Measurements from ENCODE around the gene ITGB2.

Gene ITGB2

GRCh38 chr21:44862869-44863685 is 57.6 kb downstream of the ITGB2 start:
- no peak for DNase-seq

DNA sequence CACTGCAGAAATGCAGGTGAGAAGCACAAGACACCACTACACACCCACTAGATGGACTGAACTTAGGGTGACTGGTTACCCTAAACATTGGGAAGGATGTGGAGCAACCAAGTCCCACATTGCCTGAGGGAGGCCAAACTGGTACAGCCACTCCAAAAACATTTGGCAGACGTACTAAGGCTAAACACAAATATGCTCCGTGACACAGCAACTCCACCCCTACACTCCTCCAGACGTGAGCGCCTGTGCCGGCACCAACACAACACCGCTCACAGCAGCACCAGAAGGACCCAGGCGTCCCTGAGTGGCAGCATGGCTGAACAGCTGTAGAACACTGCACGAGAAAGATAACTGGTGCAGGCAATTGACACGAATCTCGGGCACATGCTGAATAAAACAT is 61.9 kb downstream of the ITGB2 start:
- no peak for DNase-seq

- DNase-seq: no peak
Observed at GRCh38 chr21:44858291-44858690, 62.4 kb downstream of the ITGB2 start.

DNA sequence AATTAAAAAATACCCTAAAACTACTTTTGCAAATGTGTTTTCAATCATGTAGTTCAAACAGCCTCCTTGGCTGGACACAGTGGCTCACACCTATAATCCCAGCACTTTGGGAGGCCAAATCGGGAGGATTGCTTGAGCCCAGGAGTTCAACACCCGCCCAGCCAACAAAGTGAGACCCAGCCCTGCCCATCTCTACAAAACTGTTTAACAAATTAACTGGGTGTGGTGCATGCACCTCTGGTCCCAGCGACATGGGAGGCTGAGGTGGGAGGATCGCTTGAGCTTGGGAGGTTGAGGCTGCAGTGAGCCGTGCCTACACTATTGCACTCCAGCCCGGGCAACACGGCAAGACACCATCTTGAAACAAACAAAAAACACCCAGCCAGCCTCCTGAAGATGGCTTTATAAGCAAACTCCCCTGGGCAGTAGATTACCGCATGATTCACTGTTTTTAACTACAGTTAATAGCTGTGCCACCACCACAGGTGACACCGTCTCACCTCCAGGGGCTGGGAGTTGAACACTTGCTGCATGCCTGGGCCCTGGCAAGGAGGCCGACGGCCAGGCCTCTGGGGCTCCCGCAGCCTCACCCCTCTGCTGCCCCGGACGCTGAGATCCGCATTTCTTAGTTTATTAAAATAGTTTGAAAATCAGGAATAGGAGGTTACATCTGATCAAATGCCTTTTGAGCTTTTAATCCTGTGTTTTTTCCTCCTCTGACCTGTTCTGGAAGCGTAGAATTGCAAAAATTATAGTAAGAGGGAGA is 63.4 kb downstream of the ITGB2 start:
- DNase-seq: no peak

DNA sequence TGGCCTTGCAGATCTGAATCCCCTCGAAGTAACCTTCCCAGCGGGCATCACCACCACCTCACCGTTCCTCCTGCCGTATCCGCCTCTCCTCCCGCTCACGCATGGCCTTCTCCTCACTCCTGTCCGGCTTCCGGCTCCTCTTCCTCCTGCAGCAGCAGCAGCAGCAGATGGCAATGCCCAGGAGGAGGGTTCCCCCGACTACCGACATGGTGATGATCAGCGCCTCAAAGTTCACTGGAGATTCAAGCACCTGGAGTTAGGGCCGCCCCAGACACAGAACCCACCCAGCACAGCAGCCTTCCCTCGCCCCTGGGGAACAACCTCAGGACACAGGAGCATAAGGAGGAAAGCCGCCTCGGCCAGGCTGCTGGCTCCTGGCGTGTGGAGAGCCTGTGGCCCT is 64.6 kb downstream of the ITGB2 start:
- no peak for DNase-seq

DNA sequence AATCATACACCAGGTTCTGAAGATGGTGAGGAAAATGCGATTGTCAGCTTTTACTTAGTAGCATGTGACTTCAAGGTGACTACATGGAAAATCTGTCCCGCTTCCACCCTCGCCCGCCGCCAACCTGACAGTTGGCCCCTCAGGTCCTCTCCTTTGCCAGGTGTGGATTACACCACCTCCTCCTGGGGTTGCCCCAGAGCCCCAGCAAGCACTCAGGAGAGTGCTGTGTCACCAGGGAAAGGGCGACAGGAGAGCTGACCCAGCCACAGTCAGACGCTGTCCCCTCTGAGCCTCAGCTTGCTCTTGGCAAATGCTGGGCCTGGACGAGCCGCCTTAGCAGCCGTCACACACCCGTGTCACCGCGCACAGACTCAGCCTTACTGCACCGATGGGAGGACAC is 65.1 kb downstream of the ITGB2 start:
- no peak for DNase-seq

GRCh38 chr21:44854664-44855446 is 65.8 kb downstream of the ITGB2 start:
- DNase-seq: no peak

DNA sequence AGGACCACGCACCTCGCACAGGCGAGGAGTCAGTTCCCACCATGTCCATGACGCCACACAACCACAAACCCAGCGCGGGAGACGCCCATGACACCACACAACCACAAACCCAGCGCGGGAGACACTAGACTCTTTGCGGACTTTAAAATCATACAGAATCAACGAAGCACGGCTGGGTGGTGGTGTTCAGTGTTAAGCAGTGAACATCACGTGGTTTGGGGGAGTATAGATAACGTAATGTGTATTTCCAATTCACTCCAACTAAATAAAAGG is 66.4 kb downstream of the ITGB2 start:
- DNase-seq: no peak

DNA sequence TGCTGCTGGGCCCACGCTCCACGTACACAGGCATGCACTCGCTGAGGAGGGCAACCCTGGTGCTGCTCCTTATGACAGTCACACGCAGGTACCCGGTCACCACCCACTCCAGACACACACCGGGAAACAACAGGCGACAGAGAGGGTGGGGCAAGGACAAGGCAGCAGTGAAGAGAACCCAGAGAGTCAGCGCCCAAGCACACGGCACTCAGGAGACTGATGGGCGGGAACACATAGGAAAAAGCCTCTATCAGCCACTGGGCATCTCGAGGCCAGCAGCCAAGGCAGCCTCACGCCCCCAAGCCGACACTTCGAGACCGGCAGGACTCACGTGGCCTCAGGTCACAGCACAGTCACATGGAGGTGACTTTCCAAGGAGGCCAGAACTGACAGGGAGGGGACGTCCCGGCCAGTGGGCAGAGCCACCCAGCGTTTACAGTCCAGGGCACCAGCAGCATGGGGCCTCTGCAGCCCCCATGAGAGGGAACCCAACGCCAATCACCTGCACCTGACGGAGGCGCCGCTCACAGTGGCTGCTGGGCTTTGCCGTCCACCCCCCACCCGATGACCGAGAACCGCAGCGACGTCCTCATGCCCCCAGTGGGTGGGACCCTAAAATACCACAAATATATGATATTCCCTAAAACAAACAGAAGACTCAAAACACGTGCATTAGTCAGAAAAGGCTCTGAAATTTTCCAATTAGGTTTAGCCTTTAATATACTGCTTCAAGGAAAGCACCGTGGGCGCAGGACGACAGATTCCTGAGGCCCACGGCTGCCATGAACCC is 66.9 kb downstream of the ITGB2 start:
- DNase-seq: no peak

- no peak for DNase-seq
Observed at GRCh38 chr21:44850905-44851657, 69.6 kb downstream of the ITGB2 start.

GRCh38 chr21:44850208-44850800 is 70.4 kb downstream of the ITGB2 start:
- no peak for DNase-seq

DNA sequence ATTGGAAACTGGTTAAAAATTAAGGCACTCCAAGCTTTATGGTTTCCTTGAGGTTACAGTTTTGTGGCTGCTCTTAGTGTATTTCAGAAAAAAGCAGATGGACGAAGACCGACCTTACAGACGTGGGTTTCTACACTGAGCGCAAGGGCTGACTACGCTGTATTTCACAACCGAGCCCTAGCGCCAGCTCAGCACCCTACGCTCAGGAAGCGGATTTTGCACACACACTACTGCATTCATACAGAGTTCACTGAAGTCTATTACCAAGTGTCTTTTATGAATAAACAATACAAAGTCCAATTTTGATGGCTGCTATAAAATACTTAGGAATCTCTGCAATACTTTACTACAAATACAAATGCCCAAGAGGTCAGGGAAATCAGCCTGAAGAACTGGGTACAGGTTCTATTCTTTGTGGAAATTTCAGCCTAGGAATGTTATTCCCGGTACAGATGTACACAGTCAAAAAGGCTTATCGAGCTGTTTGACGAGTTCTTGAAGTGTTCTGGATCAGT is 71.0 kb downstream of the ITGB2 start:
- DNase-seq: no peak

DNA sequence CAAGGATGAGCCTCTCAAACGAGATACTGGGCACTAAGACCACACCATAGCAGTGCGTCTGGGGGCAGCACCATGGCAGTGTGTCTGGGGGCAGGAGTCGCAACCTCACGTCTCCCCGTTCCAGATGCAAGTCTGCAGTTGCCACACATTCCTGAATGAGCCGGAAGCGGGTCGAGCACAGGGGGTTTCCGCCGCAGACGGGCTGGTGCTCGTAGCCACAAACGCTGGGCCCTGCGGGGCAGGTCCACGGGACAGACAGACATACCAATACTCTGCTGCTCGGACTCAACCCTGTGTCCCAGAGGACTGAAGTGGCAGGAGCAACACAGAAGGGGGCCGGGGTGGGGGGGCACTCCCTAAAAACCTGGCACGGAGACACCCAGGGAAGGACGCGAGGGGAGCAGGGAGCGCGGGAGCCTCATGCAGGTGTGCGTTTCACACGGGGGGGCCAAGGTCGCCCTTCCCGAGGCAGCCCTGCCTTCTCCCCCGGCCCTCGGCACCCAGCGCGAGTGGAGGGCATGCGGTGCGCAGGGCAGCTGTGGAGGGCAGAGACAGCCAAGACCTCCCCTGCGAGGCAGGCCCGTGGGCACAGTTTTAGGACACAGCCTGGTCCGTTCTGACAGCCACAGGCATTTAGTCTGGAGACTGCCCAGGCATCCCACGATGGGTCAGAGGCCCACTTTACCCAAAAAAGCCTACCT is 71.7 kb downstream of the ITGB2 start:
- DNase-seq: no peak

DNA sequence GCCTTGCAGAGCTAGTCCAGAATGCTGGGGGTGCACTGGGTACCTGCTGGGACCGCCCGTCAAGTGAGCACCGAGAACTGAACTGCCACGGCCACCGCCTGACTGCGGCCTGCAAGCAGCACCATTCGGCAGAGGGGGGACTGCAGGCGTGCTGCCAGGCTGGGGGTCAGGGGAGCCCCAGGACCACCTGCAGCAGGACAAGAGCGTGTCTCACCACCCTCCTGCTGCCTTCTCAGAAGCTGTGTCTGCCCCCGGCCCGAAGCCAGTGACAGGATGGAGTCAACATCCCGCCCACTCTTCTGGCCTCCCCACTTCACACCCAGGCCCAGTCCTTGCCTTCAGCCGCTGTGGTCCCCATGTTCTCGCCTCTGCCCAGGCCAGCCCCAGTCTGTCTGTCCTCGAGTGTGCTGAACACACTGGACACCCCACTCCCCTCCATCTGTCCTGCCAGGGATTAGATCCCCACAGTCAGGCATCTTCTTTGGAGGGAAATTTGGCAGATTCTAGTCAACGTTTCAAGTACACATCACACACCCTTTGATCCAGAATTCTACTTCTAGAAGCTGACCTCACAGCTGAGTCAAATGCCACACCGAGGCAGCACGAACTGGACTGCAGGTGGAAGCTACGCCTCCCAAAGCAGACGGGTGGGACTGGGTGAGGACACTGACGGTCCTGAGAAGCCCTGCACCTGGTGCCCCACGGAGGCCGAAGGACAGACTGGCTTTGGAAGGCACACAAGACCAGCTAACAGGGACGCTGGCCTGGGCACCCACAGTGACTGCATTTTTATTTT is 73.2 kb downstream of the ITGB2 start:
- no peak for DNase-seq

GRCh38 chr21:44846485-44847260 is 74.0 kb downstream of the ITGB2 start:
- DNase-seq: no peak

- no peak for DNase-seq
Observed at GRCh38 chr21:44846224-44846484, 74.5 kb downstream of the ITGB2 start.

DNA sequence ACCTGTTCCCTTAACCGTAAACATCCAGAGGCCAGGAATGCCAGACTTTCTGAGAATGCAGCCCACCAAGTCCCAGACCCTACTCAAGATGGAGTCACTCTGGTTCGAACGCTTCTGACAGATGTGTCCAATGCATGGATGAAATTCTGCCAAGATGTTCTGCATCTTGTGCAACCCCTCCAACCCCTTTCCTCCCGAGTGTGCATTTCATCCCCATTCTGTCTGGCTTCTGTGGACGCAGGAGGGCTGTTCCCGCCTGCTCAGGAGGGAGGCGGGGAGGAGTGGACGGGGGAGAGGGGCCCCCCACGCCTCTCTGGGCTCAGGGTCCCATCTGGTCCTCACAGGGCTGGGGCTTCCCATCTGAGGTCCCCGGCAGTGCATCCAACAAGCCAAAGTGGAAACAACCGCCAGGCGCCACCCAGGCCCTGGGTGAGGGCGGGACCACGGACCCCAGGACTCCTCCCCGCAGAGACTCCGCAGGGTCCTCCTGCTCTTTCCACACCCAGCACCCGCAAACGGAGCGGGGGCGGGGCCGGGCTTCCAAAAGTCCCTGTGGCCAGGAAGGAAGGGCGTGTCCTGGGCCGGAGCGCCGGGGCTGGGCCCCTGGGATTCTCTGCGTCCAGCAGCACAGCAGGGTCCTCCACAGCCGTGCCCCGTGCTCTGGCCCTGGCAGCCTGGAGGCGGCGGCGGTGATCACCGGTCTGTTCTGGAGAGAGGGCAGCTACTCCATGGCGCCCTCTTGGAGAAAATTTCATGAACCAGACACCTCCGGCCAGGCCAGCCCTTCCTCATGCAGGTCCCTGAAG is 75.1 kb downstream of the ITGB2 start:
- DNase-seq: peak; percentile 10

GRCh38 chr21:44844256-44844655 is 76.4 kb downstream of the ITGB2 start:
- no peak for DNase-seq
